Neural crest cell (in vitro differentiated cells): ENCODE measurements around the gene ZNF385B. TPM values are rescaled to one million over a fixed set of nuclear protein-coding genes. Genes with fewer than 3 reads are reported as not detected.
"Not testable (repeated sequence)": the region's sequence is repeated elsewhere in the genome, so short reads cannot be mapped to it uniquely, and the experiment has no call there.

Experiments
- DNase-seq: peaks from one replicate; pipeline ENCODE4 v3.0.0; 2021; ENCODE audit warnings: low read depth, mixed read lengths, low spot score
- H3K27ac Mint-ChIP-seq: one replicate; pipeline ENCODE4 v1.8.0; 2021; ENCODE audit warnings: mild to moderate bottlenecking, mixed read lengths; ENCODE audit not compliant: unreplicated experiment
- H3K27me3 Mint-ChIP-seq: 2 replicates; pipeline ENCODE4 v1.8.0; 2021; ENCODE audit warnings: low read depth, mild to moderate bottlenecking, mixed read lengths
- H3K36me3 Mint-ChIP-seq: 2 replicates; pipeline ENCODE4 v1.8.0; 2021; ENCODE audit warnings: low read depth, mild to moderate bottlenecking, mixed read lengths
- H3K4me1 Mint-ChIP-seq: 2 replicates; pipeline ENCODE4 v1.8.0; 2021; ENCODE audit warnings: mixed read lengths
- H3K4me3 Mint-ChIP-seq: one replicate; pipeline ENCODE4 v1.8.0; 2021; ENCODE audit warnings: mild to moderate bottlenecking, mixed read lengths
- H3K9me3 Mint-ChIP-seq: 2 replicates; pipeline ENCODE4 v1.8.0; 2021; ENCODE audit warnings: mixed read lengths
- CTCF ChIP-seq: fragments of 200-600 bp; sonication (generic); conservative IDR thresholded peaks from 2 replicates; pipeline ENCODE4 v1.5.0; 2021; ENCODE audit warnings: antibody characterized with exemption, mild to moderate bottlenecking
- total RNA-seq: library from RNA; stranded (reverse); gene quantifications from 2 replicates; pipeline ENCODE4 v1.2.1, GENCODE V29; 2021

ZNF385B gene
- total RNA-seq, 1 donor from 2014 or later, result 2.1 TPM

- Mint-ChIP-seq H3K4me3 (no peak overlapping the region), H3K27me3 (no peaks in the 10 kb centered on the region), H3K9me3 (peaks cover 9% of the 10 kb centered on the region), H3K36me3 (peaks cover 6% of the 10 kb centered on the region), H3K4me1 (no peaks in the 10 kb centered on the region), H3K27ac (no peak overlapping the region)
- TF ChIP-seq CTCF, result no peak
- DNase-seq, result no peak
Observed at GRCh38 chr2:179460181-179460929, 401.1 kb downstream of the ZNF385B start.

- H3K9me3 Mint-ChIP-seq, H3K27ac Mint-ChIP-seq, H3K36me3 Mint-ChIP-seq, DNase-seq, H3K4me3 Mint-ChIP-seq, H3K4me1 Mint-ChIP-seq, H3K27me3 Mint-ChIP-seq: not testable (repeated sequence)
Observed at GRCh38 chr2:179458113-179458512, 403.3 kb downstream of the ZNF385B start.

DNA sequence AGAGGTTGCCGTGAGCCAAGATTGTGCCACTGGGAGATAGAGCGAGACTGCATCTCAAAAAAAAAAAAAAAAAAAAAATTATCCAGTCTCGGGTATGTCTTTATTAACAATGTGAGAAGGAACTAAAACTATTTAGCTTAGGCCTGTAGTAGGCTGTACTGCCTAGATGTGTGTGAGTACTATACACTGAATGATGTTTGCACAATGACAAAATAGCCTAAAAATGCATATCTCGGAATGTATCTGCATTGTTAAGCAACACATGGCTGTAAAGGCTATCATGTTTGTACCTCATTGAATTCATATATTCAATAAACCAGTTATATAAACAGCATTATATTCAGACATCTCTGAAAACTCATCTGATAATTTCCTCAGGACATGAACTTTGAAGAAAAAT lies 405.6 kb downstream of the ZNF385B start:
- DNase-seq, result no peak
- Mint-ChIP-seq H3K27ac (no peak overlapping the region), H3K4me3 (no peak overlapping the region), H3K36me3 (peaks cover 2% of the 10 kb centered on the region), H3K27me3 (no peaks in the 10 kb centered on the region), H3K4me1 (no peaks in the 10 kb centered on the region), H3K9me3 (peaks cover 5% of the 10 kb centered on the region)
- TF ChIP-seq CTCF, result no peak

- Mint-ChIP-seq H3K36me3 (peaks cover 2% of the 10 kb centered on the region), H3K4me3 (no peak overlapping the region), H3K9me3 (peaks cover 5% of the 10 kb centered on the region), H3K27me3 (no peaks in the 10 kb centered on the region), H3K4me1 (no peaks in the 10 kb centered on the region), H3K27ac (peak overlapping the region; percentile 67)
- TF ChIP-seq CTCF, result no peak
- no peak for DNase-seq
Observed at GRCh38 chr2:179455172-179455524, 406.3 kb downstream of the ZNF385B start.

DNA sequence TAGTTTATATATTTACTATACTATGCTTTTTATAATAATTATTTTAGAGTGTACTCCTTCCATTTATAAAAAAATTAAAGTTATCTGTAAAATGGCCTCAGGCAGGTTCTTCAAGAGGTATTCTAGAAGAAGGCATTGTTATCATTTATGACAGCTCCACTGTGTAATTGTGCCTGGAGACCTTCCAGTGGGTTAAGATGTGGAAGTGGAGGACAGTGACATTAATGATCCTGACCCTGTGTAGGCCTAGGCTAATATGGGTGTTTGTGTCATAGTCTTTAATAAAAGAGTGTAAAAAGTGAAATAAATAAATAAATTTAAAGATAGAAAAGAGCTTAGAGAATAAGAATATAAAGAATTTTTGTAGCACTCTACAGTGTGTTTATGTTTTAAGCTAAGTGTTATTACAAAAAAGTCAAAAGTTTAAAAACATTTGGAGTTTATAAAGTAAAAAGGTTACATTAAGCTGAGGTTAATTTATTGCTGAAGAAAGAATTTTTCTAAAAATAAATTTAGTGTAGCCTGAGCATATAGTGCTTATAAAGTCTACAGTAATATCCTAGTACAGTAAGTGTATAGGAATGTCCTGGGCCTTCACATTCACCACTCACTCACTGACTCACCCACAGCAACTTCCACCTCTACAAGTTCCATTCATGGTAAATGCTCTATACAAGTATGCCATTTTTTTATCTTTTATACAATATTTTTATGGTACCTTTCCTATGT lies 406.8 kb downstream of the ZNF385B start:
- H3K9me3 Mint-ChIP-seq, result peaks cover 5% of the 10 kb centered on the region
- H3K4me3 Mint-ChIP-seq, result no peak overlapping the region
- TF ChIP-seq CTCF, result no peak
- no peak for DNase-seq
- no peaks in the 10 kb centered on the region for H3K27me3 Mint-ChIP-seq
- peaks cover 2% of the 10 kb centered on the region for H3K36me3 Mint-ChIP-seq
- no peaks in the 10 kb centered on the region for H3K4me1 Mint-ChIP-seq
- H3K27ac Mint-ChIP-seq, result no peak overlapping the region

- TF ChIP-seq CTCF, result no peak
- no peaks in the 10 kb centered on the region for H3K27me3 Mint-ChIP-seq
- H3K4me3 Mint-ChIP-seq, result no peak overlapping the region
- no peak overlapping the region for H3K27ac Mint-ChIP-seq
- H3K36me3 Mint-ChIP-seq, result no peaks in the 10 kb centered on the region
- H3K9me3 Mint-ChIP-seq, result peaks cover 3% of the 10 kb centered on the region
- no peaks in the 10 kb centered on the region for H3K4me1 Mint-ChIP-seq
- no peak for DNase-seq
Observed at GRCh38 chr2:179449010-179449409, 412.4 kb downstream of the ZNF385B start.
